NCI-H69 (cell line): ENCODE measurements around the gene TUBA3D.
"Not testable (repeated sequence)": the region's sequence is repeated elsewhere in the genome, so short reads cannot be mapped to it uniquely, and the experiment has no call there.

ENCODE experiments used
- DNase-seq: peaks from one replicate; lab custom pipeline; 2025; lab: John Stamatoyannopoulos, UW

Gene TUBA3D

GRCh38 chr2:131483981-131484820 lies 8.3 kb downstream of the TUBA3D start:
- peak; percentile 2 for DNase-seq

- not testable (repeated sequence) for DNase-seq
These were observed 9.1 kb downstream of the TUBA3D start for GRCh38 chr2:131484906-131485460.

DNA sequence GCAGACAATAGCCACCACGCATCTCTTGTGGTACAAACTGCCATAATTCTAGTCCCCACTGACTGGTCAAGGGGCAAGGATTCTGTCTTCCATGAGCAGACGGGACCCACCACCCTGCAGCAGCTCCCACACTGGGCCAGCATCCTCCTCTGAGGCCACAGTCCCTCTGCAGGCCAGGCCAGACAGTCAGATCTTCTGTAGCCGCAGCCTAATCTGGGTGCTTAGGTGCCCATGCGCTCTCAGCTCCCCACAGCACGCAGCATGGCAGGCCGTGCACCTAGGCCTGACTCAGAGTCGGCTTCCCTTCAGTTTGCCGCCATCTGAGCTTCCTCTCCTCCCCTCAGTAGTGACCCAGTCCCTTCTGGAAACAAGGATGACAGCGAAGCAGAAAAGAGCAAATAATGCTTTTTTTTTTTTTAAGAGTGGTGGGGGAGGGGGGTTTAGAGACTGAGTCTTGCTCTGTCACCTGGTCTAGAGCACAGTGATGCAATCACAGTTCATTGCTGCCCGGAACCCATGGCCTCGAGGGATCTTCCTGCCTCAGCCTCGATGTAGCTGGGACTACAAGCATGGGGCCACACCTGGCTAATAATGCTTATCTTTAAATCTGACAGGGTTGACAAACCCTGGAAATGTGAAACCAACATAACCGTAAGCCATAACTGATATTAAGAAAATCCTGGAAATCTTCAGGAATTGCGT lies 10.4 kb downstream of the TUBA3D start:
- peak; percentile 10 for DNase-seq

DNA sequence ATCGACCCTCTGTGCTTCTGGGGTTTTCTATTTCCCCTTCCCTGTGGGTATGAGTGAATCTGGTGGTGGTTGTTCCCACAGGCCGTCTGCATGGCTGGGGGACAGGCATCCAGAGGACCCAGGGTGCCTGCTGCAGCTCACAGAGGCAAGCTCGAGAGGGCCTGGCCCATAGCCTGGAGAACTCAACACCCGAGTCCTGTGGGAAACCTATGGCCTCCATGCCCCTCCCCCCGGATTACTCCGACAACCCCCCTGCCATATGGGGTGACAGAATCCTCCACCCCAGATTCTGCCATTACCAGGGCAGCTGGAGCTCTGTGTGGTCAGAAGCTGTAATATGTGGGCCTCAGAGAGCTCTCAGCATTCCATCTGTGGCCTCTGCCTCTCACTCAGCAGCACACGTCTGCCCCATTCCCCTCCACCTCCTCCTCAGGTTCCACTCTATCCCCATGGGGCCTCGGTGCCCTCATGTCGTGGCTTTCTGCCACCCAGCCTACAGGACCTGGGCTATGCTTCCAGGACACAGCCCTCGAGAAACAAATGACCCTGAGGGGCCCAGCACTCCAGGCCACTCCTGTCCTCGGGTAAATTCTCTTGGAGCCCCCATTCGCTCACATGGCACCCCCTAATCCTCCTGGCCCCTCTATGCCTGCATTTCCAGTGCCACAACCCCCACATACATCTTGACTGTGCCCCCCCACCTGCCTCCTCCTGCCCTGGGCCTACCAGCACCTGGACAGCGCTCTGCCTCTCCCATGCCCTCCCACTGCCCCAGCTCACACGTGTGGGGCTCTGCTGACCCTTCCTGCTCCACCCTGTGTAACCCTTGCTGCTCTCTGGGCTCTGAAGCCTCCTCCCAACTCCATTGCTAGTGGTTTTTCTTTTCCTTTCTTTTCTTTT lies 12.6 kb downstream of the TUBA3D start:
- DNase-seq, result no peak

GRCh38 chr2:131490616-131491468 lies 14.9 kb downstream of the TUBA3D start:
- DNase-seq, result peak; percentile 37

DNA sequence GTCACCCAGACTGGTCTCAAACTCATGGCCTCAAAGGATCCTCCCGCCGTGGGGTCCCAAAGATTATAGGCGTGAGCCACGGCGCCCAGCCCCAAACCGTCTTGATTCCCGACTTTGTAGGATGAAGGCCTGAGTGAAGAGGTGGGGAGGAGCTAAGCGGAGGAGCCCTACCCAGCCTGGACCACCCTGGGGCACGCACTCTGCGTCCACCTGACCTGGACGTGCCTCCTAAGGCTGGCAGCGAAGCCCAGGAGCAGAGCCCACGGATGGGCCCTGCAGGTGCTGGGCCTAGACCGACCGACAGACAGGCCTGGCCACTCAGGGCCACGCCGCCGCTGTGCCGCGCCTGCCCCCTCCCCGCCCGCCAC lies 15.5 kb downstream of the TUBA3D start:
- DNase-seq, result peak; percentile 29

GRCh38 chr2:131492015-131492417 lies 16.1 kb downstream of the TUBA3D start, which contains the start of gene MZT2A:
TSS of gene MZT2A (minus strand) at chr2:131492397. CDS start at chr2:131492376, 21 bp downstream.
- DNase-seq, result not testable (repeated sequence)

GRCh38 chr2:131492418-131493198 lies 16.7 kb downstream of the TUBA3D start:
- peak; percentile 96 for DNase-seq

- DNase-seq, result peak; percentile 50
These were observed 17.5 kb downstream of the TUBA3D start for GRCh38 chr2:131493199-131493968.

- not testable (repeated sequence) for DNase-seq
These were observed 19.6 kb downstream of the TUBA3D start for GRCh38 chr2:131495506-131495905.

DNA sequence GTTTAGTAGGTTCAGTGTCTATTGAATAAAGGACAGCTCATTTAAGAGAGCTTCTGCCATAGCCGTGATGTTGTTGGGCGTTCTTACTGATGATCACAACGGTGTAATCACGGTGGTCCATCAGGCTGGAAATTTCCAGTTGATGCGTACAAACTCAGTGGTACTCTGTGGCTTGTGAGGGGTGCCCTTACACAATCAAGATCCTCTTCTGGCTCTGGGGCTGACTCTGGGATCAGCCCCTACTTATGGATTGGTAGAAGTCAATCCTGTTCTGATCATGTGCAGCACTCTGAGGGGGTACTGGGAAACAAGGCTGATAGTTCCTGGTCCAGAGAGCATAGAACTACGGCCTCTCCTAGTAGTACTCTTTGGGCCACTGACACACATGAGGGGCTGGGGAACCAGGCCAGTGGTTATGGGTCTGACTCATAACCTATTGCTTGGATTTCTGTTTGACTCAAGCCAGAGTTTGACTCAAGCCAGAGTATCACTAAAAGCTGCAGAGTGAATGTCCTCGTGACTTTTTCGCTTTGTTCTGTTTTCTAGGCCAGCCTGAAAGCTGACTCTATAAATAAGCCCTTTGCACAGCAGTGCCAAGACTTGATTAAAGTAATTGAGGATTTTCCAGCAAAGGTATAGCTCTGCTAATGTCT lies 22.5 kb downstream of the TUBA3D start:
- DNase-seq, result not testable (repeated sequence)

DNA sequence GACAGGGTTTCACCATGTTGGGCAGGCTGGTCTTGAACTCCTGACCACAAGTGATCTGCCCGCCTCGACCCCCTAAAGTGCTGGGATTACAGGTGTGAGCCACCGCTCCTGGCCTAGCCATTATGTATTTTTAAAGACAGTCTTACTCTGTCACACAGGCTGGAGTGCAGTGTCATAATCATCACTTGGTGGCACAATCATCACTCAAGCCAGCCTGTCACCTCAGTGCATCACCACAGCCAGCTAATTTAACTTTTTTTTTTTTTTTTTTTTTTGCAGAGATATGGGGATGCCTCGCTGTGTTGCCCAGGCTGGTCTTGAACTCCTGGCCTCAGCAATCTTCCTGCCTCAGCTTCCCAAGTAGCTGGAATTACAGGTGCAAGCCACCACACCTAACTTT lies 27.7 kb downstream of the TUBA3D start:
- not testable (repeated sequence) for DNase-seq

GRCh38 chr2:131504082-131504750 lies 28.3 kb downstream of the TUBA3D start:
- not testable (repeated sequence) for DNase-seq

GRCh38 chr2:131509615-131510014 lies 33.7 kb downstream of the TUBA3D start:
- DNase-seq, result no peak

DNA sequence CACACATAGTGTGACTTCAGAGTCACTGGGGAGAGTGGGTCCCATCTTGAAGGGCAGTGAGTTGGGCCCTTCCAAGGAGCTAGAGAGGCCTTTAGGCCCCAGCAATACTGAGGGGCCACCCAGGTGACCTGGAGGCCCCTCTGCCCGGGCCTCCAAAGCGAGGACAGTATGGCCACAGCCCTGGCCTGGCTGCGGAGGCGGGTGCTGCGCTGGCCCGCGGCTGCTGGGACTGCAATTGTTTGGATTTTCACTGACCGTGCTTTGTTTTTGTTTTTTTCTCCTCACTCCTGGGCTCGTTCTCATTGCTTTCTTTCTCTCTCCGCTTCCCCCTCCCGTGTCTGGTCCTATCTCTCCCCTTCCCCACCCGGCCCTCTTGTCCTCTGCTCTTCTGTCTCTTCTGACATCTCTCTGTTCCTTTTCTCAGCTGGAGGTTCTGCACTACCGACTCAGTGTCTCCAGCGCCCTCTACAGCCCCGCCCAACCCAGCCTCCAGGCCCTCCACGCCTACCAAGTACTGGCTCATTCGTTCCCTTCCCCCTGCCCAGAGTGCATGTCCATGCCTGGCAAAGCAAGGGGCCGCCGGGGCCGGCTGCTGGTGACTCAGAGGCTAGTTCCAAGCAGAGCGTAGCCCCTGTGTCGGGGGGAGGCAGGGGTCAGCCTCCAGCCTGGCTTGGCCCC lies 35.5 kb downstream of the TUBA3D start:
- not testable (repeated sequence) for DNase-seq

DNA sequence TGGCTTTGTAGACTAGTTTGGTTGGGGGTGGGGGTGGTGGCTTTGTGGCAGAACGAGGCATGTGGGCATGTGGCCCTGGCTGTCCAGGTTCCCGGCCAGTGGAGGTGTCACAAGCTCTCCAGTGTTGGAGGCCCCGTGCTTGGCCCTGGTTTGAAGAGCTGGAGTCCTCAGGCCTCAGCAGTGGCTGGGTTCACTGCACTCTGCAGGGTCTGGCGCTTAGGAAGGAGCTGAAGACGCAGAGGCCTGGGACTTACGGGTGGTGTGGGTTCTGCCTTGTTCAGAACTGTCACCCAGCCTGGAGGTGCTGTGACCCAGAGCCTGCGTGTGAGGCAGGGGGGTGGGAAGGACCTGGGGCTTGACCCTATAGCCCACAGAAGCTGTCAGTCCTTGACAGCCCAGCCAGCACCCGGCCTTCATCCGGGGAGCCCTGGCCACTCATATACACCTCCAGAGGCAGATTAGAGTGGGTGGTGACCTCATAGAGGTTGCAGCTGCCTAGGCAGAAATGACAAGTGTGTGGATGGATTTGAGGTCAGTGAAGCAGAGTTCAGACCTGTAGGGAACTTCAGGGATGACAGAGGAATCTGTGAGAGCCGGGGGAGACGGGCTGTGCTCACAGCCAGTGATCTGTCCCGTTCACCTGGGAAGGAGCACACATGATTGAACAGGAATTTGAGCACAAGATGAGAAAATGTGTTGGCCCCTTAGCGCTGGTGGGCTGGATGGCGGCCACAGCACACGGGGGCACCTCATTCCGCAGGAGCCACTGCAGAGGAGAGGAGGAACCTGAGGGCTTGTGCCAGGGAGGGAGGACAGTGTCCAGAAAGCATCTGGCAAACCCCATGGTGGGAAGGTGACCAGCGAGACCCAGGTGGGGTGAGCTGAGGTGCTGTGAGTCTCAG lies 36.3 kb downstream of the TUBA3D start:
- not testable (repeated sequence) for DNase-seq
